ENCODE data around the gene MOBP. TPM values are rescaled to one million over a fixed set of nuclear protein-coding genes. Genes with fewer than 3 reads are reported as not detected.

Gene MOBP
- 0.09 to 0.24 TPM in 2 of 5 replicates, not detected in the others for total RNA-seq (2022; extraction: Qiagen RNA extraction)

GRCh38 chr3:39467394-39468107, at the start of gene MOBP:
Gene MOBP (plus strand): TSS chr3:39467680. CDS start chr3:39502070, 34,390 bp downstream.

Other genes starting within 250 kb of the MOBP start
- 0.06 to 0.09 TPM (median 0.07 TPM) in 3 of 5 replicates, not detected in the others for gene CX3CR1, start 187.6 kb upstream of the MOBP start, total RNA-seq (2022; extraction: Qiagen RNA extraction)
- gene CCR8, start 138.0 kb upstream of the MOBP start, total RNA-seq (2022; extraction: Qiagen RNA extraction): not detected in 5 replicates
- gene SLC25A38, start 84.3 kb upstream of the MOBP start, total RNA-seq (2022; extraction: Qiagen RNA extraction): 35.9 to 43.5 TPM (median 37.8 TPM) in 5 replicates
- 2,524 to 2,861 TPM (median 2,696 TPM) in 5 replicates for gene RPSA, start 61.0 kb upstream of the MOBP start, total RNA-seq (2022; extraction: Qiagen RNA extraction)